Raji (cell line): Measurements from ENCODE around the gene SHBG.

Experiments
- POLR2A ChIP-seq: IDR thresholded peaks from 2 replicates; pipeline ENCODE4 v1.6.1; 2011; ENCODE audit warnings: low read depth, low read length, control low read depth; ENCODE audit not compliant: insufficient read depth

Gene SHBG

DNA sequence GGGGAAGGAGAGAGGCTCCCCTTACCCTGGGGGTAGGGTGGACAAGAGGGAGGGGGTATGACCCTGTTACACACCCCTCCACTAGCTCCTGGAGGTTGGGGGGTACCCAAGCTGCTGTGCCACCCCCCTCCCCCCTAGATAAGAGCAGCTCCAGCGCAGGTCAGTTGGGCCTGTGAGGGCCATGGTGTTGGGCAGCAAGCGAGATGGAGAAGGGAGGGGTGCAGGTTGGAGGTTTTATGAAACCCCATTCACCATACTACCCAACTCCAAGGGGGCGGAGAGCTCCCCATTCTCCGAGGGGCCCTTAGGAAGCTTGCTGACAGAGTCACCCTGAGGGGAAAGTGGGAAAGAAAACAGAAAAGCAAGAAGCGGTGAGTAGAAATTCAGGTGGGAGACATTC is 38.3 kb upstream of the SHBG start:
- no peak for TF ChIP-seq POLR2A

- TF ChIP-seq POLR2A = no peak
Observed at GRCh38 chr17:7592422-7593021, 37.4 kb upstream of the SHBG start.

DNA sequence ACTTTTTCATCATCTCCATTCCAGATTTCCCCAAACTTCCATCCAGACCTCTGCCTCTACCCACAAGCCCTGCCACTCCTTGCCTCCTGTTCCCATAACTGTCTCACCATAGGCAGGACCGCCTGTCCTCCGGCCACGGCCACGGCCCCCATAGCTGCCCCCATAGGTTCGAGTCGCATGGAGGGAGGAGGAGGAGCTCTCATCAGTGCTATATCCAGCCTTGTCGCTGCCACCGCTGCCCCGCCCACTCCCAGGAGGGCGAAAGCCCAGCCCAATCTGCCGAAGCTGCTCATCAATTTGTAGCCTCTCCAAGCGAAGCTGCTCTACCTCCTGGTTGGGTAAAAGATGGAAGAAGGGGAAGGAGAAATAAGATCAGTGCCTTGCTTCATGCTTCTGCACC is 36.6 kb upstream of the SHBG start:
- TF ChIP-seq POLR2A = no peak

- TF ChIP-seq POLR2A = no peak
Observed at GRCh38 chr17:7606280-7606679, 23.7 kb upstream of the SHBG start.

DNA sequence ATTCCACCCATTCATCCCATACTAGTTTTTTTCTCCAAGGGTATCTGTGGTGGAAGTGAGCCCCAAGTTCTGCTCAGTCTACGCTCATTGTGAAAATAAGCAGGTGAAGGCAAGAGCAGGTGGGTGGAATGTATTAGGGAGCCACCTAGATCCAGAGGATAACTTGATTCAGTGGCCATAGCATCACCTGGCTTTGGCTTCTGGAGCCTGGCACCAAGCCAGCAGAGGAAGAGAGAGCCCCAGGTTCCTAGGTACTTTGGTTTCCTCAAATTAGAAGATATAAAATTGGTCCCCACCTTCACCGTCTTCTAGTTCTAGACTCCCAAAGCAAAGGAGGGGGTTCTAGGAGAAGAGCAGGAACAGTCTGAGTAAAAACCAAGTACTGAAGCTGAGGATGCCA is 19.3 kb upstream of the SHBG start:
- no peak for TF ChIP-seq POLR2A

DNA sequence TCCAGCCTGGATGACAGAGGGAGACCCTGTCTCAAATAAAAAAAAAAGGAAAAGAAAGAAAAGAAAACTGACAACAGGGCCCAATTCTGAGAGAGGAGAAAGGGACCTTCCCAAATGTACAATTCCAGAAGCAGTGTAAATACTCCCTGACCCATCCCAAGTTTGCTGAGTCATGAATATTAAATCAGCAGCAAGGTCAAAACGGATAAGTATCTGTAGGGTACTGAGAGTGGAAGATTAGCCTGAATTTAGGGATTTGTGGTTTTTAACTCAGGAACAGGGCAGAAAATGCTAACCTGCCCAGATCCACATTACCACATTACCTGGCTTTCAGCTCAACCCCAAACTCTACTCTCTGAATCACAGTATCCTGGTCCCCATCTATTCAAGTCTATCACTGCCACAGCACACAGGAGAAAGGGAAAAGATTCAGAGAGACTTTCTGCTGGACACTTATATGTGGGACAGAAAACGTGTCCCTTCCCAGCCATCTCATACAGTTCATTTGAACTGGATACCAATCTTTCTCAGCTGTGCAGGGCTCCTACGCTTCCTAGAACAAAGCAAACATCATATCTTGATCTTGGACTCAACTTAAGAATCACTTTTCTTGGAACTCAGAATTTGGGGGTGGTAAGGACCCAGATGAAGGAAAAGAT is 18.2 kb upstream of the SHBG start:
- no peak for TF ChIP-seq POLR2A

GRCh38 chr17:7612294-7612640 is 17.7 kb upstream of the SHBG start:
- no peak for TF ChIP-seq POLR2A

GRCh38 chr17:7613769-7614424 is 16.0 kb upstream of the SHBG start:
- no peak; the same call in 1 of the 2 replicates for TF ChIP-seq POLR2A

DNA sequence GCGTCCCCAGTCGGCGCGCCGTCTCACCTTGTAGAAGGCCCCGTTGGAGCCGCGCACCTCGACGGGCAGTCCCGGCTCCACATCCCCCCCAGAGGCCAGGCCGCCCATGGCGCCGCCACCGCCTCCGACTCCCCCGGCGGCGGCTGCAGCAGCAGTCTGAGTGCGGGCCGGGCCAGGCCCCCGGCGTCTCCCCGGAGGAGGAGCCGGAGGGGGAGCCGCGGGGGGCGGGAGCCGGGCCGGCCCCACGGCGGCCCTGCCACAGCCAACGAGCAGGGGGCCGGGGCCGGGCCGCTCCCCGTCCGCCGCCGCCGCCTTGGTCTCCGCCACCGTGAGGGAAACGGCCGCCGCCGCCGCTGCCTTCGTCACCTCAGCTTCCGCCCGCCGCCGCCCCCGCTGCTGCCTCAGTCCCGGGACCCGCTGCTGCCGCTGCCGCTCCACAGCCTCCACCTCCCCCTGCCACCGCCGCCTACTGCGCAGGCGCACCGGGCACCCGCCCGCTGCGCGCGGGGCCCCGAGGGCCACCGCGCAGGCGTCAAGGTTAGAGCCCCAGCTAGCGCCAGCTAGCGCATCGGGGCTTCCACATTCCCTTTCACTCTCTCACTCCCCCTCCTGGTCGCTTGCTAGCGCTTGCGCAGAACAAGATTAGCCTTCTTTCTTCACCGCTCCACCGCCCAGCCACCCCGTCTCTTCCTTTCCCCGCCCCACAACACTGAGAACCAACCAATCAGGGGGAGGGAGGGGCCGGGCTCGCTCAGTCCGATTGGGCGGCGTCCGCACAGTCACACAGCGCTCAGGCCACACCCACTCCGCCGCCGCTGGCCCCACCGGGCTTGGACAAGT is 15.3 kb upstream of the SHBG start, which contains the start of gene FXR2:
Gene FXR2 (minus strand): TSS at position 473 of the 840 bp plus-strand sequence. CDS start 365 bp downstream, at position 108.
- peak; percentile 41 for TF ChIP-seq POLR2A

DNA sequence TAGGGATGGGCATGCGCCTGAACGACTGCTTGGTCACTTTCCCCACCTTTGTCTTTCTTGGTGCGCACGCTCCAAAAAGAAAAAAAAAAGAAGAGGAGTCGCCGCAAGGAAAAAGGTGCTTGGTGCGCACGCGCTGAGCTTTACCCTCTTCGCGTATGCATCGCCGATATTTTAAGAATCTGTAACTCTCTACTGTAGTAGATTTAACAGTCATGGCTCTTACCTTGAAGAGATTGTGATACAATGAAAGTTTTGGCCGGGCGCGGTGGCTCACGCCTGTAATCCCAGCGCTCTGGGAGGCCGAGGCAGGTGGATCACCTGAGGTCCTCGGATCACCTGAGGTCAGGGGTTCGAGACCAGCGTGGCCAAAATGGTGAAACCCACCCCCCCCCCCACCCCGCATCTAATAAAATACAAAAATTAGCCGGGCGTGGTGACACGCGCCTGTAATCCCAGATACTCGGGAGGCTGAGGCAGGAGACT is 14.6 kb upstream of the SHBG start:
- TF ChIP-seq POLR2A = peak; percentile 25; the same call in 1 of the 2 replicates

- TF ChIP-seq POLR2A = no peak
Observed at GRCh38 chr17:7618608-7619007, 11.3 kb upstream of the SHBG start.

- TF ChIP-seq POLR2A = no peak
Observed at GRCh38 chr17:7620835-7621234, 9.1 kb upstream of the SHBG start.

- no peak for TF ChIP-seq POLR2A
Observed at GRCh38 chr17:7623661-7624060, 6.3 kb upstream of the SHBG start.

- TF ChIP-seq POLR2A = no peak
Observed at GRCh38 chr17:7626307-7626706, 3.6 kb upstream of the SHBG start.

GRCh38 chr17:7626956-7627249 is 3.0 kb upstream of the SHBG start:
- TF ChIP-seq POLR2A = no peak
